ENCODE measurements around the gene PDE6B. TPM values are rescaled to one million over a fixed set of nuclear protein-coding genes. Genes with fewer than 3 reads are reported as not detected.

Gene PDE6B
- polyA plus RNA-seq, 1 donor from 2014 or later, result 3.2 TPM

DNA sequence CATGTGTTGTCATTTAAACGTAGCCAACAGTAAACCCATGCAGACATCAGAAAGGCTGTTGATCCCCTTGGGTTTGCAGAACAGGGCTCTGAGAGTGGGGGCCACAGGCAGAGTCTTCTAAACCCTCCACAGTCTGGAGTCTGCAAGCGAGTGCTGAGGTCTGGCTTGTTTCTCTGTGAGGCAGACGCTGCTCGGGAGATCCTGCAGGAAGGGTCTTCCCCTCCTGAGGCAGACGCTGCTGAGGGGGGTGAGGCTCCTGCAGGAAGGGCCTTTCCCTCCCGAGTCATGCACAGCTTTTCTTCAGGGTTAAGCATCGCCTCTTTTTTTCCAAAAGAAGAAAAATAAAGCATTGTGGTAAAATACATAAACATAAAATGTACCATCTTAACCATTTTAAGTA, 17.1 kb upstream of the PDE6B start:
- Histone ChIP-seq H3K9ac (ENCODE audit: low read length) (no peak overlapping the region), H3F3A (ENCODE audit: insufficient read depth, low read length, poor library complexity, severe bottlenecking) (no peaks in the 10 kb centered on the region), H4K20me1 (ENCODE audit: insufficient read depth) (no peaks in the 10 kb centered on the region), H3K79me2 (replicated peaks; ENCODE audit: insufficient read depth, low read length) (no peaks in the 10 kb centered on the region), H3K4me3 (ENCODE audit: low read length) (no peak overlapping the region), H3K4me2 (ENCODE audit: low read length) (no peak overlapping the region), H3K27me3 (ENCODE audit: insufficient read depth, low read depth, low read length) (no peaks in the 10 kb centered on the region), H3K27ac (ENCODE audit: low read length) (no peak overlapping the region), H2AFZ (ENCODE audit: low read depth, low read length) (no peak overlapping the region), H3K9me3 (ENCODE audit: low read length) (peaks cover 5% of the 10 kb centered on the region), H3K36me3 (ENCODE audit: insufficient read depth, low read length) (no peaks in the 10 kb centered on the region), H3K9me2 (ENCODE audit: insufficient read depth, low read length) (no peaks in the 10 kb centered on the region)
- TF ChIP-seq TAF1 (IDR thresholded peaks at IDR 0.05; ENCODE audit: low read depth) (no peak), MXI1 (conservative IDR thresholded peaks at IDR 0.05; ENCODE audit: poor library complexity, severe bottlenecking) (no peak), EP300 (conservative IDR thresholded peaks at IDR 0.05; ENCODE audit: poor library complexity, severe bottlenecking) (no peak), POLR2AphosphoS5 (IDR thresholded peaks at IDR 0.05) (no peak), RAD21 (conservative IDR thresholded peaks at IDR 0.05) (no peak), SMC3 (conservative IDR thresholded peaks at IDR 0.05; ENCODE audit: poor library complexity) (no peak), EZH2 (IDR thresholded peaks at IDR 0.05; ENCODE audit: borderline replicate concordance, insufficient read depth, low read length, poor library complexity, severe bottlenecking) (no peak)
- TF ChIP-seq, protein P1, sequence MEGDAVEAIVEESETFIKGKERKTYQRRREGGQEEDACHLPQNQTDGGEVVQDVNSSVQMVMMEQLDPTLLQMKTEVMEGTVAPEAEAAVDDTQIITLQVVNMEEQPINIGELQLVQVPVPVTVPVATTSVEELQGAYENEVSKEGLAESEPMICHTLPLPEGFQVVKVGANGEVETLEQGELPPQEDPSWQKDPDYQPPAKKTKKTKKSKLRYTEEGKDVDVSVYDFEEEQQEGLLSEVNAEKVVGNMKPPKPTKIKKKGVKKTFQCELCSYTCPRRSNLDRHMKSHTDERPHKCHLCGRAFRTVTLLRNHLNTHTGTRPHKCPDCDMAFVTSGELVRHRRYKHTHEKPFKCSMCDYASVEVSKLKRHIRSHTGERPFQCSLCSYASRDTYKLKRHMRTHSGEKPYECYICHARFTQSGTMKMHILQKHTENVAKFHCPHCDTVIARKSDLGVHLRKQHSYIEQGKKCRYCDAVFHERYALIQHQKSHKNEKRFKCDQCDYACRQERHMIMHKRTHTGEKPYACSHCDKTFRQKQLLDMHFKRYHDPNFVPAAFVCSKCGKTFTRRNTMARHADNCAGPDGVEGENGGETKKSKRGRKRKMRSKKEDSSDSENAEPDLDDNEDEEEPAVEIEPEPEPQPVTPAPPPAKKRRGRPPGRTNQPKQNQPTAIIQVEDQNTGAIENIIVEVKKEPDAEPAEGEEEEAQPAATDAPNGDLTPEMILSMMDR (IDR thresholded peaks at IDR 0.05; ENCODE audit: poor library complexity, severe bottlenecking), result no peak
- TF ChIP-seq, protein P2, sequence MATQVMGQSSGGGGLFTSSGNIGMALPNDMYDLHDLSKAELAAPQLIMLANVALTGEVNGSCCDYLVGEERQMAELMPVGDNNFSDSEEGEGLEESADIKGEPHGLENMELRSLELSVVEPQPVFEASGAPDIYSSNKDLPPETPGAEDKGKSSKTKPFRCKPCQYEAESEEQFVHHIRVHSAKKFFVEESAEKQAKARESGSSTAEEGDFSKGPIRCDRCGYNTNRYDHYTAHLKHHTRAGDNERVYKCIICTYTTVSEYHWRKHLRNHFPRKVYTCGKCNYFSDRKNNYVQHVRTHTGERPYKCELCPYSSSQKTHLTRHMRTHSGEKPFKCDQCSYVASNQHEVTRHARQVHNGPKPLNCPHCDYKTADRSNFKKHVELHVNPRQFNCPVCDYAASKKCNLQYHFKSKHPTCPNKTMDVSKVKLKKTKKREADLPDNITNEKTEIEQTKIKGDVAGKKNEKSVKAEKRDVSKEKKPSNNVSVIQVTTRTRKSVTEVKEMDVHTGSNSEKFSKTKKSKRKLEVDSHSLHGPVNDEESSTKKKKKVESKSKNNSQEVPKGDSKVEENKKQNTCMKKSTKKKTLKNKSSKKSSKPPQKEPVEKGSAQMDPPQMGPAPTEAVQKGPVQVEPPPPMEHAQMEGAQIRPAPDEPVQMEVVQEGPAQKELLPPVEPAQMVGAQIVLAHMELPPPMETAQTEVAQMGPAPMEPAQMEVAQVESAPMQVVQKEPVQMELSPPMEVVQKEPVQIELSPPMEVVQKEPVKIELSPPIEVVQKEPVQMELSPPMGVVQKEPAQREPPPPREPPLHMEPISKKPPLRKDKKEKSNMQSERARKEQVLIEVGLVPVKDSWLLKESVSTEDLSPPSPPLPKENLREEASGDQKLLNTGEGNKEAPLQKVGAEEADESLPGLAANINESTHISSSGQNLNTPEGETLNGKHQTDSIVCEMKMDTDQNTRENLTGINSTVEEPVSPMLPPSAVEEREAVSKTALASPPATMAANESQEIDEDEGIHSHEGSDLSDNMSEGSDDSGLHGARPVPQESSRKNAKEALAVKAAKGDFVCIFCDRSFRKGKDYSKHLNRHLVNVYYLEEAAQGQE (IDR thresholded peaks at IDR 0.05; ENCODE audit: borderline replicate concordance), result no peak

DNA sequence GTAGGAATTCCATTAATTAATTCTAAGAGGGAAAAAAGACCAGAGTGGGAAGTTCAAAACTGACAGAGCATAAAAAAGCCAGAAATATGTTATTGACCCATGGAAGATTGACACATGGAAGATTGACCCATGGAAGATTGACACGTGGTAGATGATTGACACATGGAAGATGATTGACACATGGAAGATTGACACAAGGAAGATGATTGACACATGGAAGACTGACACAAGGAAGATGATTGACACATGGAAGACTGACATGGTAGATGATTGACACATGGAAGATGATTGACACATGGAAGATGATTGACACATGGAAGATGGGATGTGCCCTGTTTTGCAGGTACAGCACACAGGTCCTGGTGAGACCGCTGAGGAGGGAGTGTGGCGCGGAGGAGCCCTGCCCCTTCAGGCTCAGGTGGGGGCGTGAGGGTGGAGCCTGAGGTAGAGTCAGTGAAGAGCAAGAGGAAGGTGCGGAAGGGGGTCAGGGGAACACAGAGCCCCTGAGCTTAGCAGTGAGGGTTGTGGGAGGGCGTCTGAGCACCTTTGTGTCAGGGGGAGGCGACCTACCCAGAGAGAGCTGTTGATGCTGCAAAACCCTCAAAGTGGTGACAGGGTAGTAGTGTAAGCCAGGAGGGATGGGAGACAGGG, 15.8 kb upstream of the PDE6B start:
- H4K20me1 ChIP-seq (ENCODE audit: insufficient read depth), result no peaks in the 10 kb centered on the region
- H2AFZ ChIP-seq (ENCODE audit: low read depth, low read length), result no peak overlapping the region
- no peak overlapping the region for H3K9ac ChIP-seq (ENCODE audit: low read length)
- peaks cover 5% of the 10 kb centered on the region for H3K9me3 ChIP-seq (ENCODE audit: low read length)
- H3K79me2 ChIP-seq (replicated peaks; ENCODE audit: insufficient read depth, low read length), result no peaks in the 10 kb centered on the region
- no peaks in the 10 kb centered on the region for H3K27me3 ChIP-seq (ENCODE audit: insufficient read depth, low read depth, low read length)
- H3K9me2 ChIP-seq (ENCODE audit: insufficient read depth, low read length), result no peaks in the 10 kb centered on the region
- no peak overlapping the region for H3K4me2 ChIP-seq (ENCODE audit: low read length)
- H3K36me3 ChIP-seq (ENCODE audit: insufficient read depth, low read length), result no peaks in the 10 kb centered on the region
- no peak overlapping the region for H3K4me3 ChIP-seq (ENCODE audit: low read length)
- H3K27ac ChIP-seq (ENCODE audit: low read length), result no peak overlapping the region
- TF ChIP-seq EP300 (conservative IDR thresholded peaks at IDR 0.05; ENCODE audit: poor library complexity, severe bottlenecking) (peak; percentile 99), POLR2AphosphoS5 (IDR thresholded peaks at IDR 0.05) (peak; percentile 93), RAD21 (conservative IDR thresholded peaks at IDR 0.05) (no peak)
- H3F3A ChIP-seq (ENCODE audit: insufficient read depth, low read length, poor library complexity, severe bottlenecking), result no peaks in the 10 kb centered on the region
